ENCODE measurements around the gene CH25H.

- no peak for TF ChIP-seq FOXK2 (IDR thresholded peaks at IDR 0.05)
- no peak for TF ChIP-seq LEF1 (IDR thresholded peaks at IDR 0.05; ENCODE audit: borderline replicate concordance)
- no peak for TF ChIP-seq FOXM1 (IDR thresholded peaks at IDR 0.05; ENCODE audit: borderline replicate concordance)
- TF ChIP-seq NFRKB (IDR thresholded peaks at IDR 0.05): no peak
- TF ChIP-seq BHLHE40 (IDR thresholded peaks at IDR 0.05; ENCODE audit: borderline replicate concordance): no peak
- no peak for TF ChIP-seq ZNF384 (IDR thresholded peaks at IDR 0.05)
- no peak for TF ChIP-seq FOXA1 (IDR thresholded peaks at IDR 0.05)
- TF ChIP-seq TARDBP (IDR thresholded peaks at IDR 0.05): no peak
- TF ChIP-seq CTBP1 (IDR thresholded peaks at IDR 0.05; ENCODE audit: borderline replicate concordance): no peak
- TF ChIP-seq PKNOX1 (IDR thresholded peaks at IDR 0.05): no peak
- TF ChIP-seq SP1 (IDR thresholded peaks at IDR 0.05): no peak
- no peak for TF ChIP-seq ELF4 (IDR thresholded peaks at IDR 0.05)
- TF ChIP-seq HDGF (IDR thresholded peaks at IDR 0.05; ENCODE audit: borderline replicate concordance): no peak
- no peak for TF ChIP-seq L3MBTL2 (conservative IDR thresholded peaks at IDR 0.05)
Measured at GRCh38 chr10:89197473-89197872, 9.6 kb downstream of the CH25H start.
